Fibroblast of lung (primary cell): ENCODE measurements around the gene LGR4.

Experiments used
- CTCF ChIP-seq, 2 donors: IDR thresholded peaks in 1 of 2; conservative IDR thresholded peaks in 1 of 2; 1 replicate in 1 of 2; 2 replicates in 1 of 2; pipeline ENCODE4 v1.5.1; 2011 to 2012; ENCODE audit warnings: low read length in 2 of 2, control low read depth in 1 of 2, inconsistent platforms in 1 of 2, low read depth in 1 of 2, mild to moderate bottlenecking in 1 of 2
- EZH2 ChIP-seq: IDR thresholded peaks from 2 replicates; pipeline ENCODE4 v1.5.1; 2012; ENCODE audit warnings: low read length, control low read depth, mild to moderate bottlenecking; ENCODE audit errors: missing control alignments

GRCh38 chr11:27319072-27319471 is 153.5 kb downstream of the LGR4 start:
- TF ChIP-seq CTCF (conservative IDR thresholded peaks at IDR 0.05 in 1 of 2, IDR thresholded peaks at IDR 0.05 in 1 of 2; ENCODE audit: low read depth in 1 of 2, low read length in 2 of 2) (no peak), EZH2 (no peak)
